ENCODE measurements around the gene TRABD2B.

Gene TRABD2B

DNA sequence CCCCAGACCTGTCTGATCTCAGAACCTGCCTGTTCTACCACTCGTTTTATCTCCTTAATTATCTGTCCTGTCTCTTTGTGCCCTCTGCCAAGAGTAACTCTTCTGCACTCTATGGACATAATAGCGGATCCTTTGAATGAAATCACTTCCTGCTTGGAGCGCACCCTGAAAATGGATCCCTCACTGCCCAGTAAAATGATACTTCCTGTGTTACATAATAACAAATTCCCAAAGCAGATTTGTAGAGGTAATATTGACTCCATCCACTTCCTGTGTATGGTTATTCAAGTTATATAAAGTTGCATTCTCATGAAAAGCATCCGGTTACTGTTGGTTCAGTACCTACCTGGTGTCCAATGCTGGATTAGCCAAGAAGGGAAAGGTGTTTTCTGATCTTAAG lies 246.0 kb downstream of the TRABD2B start:
- in situ Hi-C loops (cut with HindIII; ENCODE audit: low pct_unique_long_range_greater_than_20kb, low sequenced_read_pairs): no loop called here
- peak in 1 of 2 experiments; percentile 22 for DNase-seq (ENCODE audit: low read depth in 1 of 2, low spot score in 1 of 2)
- TF ChIP-seq JUND (IDR thresholded peaks at IDR 0.05; ENCODE audit: low read depth): no peak

DNA sequence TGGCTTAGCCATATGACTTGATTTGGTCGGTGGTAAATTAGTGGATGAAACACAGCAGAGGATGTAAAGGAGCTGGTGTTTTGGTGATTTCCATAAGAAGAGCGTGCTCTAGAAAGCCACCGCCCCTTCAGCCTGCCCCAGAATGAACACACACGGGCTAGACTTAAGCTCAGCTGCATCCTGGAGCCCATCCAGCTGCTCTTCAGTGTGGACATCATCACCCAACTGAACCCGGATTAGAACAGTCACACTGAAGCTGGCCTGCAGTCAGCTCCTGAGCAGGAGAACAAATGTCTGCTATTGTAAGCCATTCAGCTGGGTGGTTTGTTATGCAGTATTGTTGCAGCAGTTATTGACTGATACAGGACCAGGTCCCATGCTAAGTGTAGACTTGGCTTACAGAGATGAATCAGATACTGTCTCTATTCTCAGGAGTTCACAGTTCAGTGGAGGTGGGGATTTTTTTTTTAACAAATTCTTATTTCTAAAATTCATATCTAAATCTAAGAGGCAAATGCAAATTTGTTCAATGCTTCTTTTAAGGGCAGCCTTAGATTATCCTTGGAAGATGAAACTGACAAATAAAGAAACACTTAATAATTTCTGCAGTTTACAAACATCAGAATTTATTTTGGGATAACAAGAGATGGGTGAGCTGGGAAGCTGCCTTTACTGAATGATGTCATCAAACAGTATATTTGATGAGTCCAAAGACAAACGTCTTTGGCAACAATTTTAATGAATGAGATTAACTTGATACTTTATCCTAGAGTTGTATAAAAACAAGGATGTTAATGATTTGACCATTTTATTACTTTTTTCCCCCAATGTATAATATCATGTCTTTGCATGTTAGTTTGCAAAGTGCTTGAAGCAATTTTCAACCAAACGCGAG lies 251.2 kb downstream of the TRABD2B start:
- in situ Hi-C loops (cut with HindIII; ENCODE audit: low pct_unique_long_range_greater_than_20kb, low sequenced_read_pairs): no loop called here
- DNase-seq (ENCODE audit: low read depth in 1 of 2, low spot score in 1 of 2): peak in 1 of 2 experiments; percentile 13
- no peak for TF ChIP-seq JUND (IDR thresholded peaks at IDR 0.05; ENCODE audit: low read depth)

DNA sequence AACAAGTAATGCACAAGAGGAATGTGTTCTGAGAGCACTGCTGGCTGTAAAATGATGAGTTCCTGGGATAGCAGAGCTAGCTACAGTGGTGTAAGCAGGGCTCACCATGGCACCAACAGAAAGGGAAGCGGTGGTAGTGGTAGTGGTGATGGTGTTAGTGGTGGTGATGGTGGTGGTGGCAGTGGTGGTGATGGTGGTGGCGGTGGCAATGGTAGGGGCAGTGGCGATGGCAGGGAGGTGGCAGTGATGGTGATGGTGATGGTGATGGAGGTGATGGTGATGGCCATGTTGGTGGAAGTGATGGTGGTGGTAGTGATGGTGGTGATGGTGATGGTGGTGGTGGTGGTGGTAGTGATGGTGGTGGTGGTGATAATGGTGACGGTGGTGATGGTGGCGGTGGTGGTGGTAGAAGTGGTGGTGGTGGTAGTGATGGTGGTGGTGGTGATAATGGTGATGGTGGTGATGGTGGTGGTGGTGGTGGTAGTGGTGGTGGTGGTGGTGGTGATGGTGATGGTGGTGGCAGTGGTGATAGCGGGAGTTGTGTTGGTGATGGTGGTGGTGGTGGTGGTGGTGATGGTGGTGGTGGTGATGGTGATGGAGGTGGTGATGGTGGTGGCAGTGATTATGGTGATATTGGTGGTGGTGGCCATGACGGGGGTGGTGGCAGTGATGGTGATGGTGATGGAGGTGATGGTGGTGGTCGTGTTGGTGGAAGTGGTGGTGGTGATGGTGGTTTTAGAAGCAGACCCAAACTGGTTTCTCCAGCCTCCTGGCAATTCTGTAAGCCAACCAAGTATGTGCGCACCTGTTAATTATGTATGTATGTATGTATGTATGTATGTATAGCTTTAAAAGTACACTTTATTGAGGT lies 254.1 kb downstream of the TRABD2B start:
- in situ Hi-C loops (cut with HindIII; ENCODE audit: low pct_unique_long_range_greater_than_20kb, low sequenced_read_pairs): no loop called here
- no peak for TF ChIP-seq JUND (IDR thresholded peaks at IDR 0.05; ENCODE audit: low read depth)
- DNase-seq (ENCODE audit: low read depth in 1 of 2, low spot score in 1 of 2): no peak

DNA sequence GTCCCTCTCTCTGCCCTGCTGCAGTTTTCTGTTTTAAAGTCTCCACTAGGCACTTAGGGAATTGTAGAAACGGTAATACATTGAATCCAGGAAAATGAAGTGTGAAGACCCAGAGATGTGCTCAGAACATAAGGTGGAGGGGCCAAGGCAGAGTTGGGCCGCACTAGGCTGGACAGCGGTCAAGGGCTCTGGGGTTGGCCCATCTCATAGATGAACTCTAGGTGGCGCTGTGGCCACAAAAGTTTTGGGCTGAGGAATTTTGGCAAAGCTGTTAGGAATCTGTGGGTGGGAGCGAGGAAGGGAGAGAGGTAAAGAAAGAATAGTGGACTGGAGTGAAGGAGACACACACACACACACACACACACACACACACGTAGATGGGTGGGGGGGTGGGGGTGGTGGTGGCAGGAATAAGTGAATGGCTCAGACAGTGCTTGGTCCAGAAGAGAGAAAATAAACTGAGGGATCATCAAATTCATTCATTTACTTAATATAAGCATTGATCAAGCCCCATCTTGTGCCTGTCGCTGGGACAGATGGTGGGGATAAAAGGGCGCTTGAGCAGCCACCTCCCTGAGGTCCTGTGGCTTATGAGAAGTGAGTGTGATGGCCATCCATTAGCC lies 258.5 kb downstream of the TRABD2B start:
- peak in 1 of 2 experiments; percentile 69 for DNase-seq (ENCODE audit: low read depth in 1 of 2, low spot score in 1 of 2)
- TF ChIP-seq JUND (IDR thresholded peaks at IDR 0.05; ENCODE audit: low read depth): no peak
- in situ Hi-C loops (cut with HindIII; ENCODE audit: low pct_unique_long_range_greater_than_20kb, low sequenced_read_pairs): no loop called here

DNA sequence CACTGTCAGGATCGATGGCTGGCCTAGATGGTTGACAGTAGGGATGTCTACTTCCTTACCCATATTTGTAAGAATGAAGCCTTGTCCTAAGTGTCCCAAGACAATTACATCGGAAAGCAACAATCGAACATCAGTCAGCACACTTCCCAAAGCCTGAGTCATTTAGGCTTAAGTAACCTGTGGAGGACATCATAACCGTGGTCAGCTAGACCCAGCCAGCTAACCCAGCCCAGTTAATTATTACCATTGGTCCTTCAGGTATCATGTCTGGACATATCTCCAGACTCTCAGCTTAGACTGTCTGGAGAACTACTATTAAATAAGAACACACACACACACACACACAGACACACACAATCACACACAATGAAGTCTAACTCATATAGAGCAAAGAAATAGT lies 264.7 kb downstream of the TRABD2B start:
- in situ Hi-C loops (cut with HindIII; ENCODE audit: low pct_unique_long_range_greater_than_20kb, low sequenced_read_pairs): no loop called here
- DNase-seq (ENCODE audit: low read depth in 1 of 2, low spot score in 1 of 2): no peak
- no peak for TF ChIP-seq JUND (IDR thresholded peaks at IDR 0.05; ENCODE audit: low read depth)

DNA sequence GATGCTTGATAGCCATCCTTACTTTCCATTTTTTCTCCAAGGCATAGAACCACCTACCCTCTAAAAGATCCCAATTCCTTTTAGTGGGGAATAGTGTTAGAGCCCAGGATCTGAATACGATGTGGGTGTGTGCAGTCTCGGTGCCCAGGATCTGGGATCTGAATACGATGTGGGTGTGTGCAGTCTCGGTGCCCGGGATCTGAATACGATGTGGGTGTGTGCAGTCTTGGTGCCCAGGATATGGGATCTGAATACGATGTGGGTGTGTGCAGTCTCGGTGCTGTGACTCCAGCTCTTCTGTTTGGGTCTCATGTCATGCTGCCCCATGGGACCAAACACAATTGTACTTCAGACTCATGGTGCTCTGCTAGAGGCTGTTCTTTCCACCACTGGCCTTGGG lies 265.5 kb downstream of the TRABD2B start:
- no peak for TF ChIP-seq JUND (IDR thresholded peaks at IDR 0.05; ENCODE audit: low read depth)
- no peak for DNase-seq (ENCODE audit: low read depth in 1 of 2, low spot score in 1 of 2)
- in situ Hi-C loops (cut with HindIII; ENCODE audit: low pct_unique_long_range_greater_than_20kb, low sequenced_read_pairs): no loop called here

DNA sequence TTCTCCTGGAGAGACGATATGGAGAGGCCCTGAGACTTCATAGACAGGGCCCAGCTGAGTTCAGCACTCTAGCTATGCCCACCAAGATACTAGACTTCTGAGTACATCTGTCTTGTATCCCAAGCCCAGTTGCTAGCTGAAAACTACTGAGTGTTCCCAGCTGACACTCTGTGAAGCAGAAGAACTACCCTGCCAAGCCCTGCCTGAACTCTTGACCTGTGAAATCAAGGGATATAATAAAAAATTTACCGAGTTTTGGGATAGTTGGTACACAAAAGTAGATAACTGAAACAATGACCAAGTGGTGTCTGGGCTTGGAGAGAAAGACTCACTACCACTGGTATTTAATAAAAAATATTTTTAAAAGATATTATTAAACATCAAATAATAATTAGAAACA lies 267.5 kb downstream of the TRABD2B start:
- in situ Hi-C loops (cut with HindIII; ENCODE audit: low pct_unique_long_range_greater_than_20kb, low sequenced_read_pairs): no loop called here
- DNase-seq (ENCODE audit: low read depth in 1 of 2, low spot score in 1 of 2): no peak
- TF ChIP-seq JUND (IDR thresholded peaks at IDR 0.05; ENCODE audit: low read depth): no peak

DNA sequence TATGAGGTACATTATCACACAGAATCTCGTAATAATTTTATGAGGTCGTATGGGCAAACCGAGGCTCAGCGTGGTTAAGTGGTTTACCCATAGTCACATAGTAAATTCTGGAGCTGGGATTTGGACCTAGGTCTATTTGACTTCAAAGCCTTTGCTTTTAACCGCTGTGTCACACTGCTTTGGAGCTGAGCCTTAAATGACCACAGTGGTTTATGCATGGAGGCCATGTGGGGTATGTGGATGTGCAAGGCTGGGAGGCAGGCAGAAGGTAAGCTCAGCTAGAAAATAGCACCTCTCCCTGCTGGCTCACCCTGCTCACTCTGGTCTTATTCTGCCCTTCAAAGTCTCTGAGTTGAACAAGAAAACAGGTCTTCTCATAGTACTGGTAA lies 269.5 kb downstream of the TRABD2B start:
- no peak for TF ChIP-seq JUND (IDR thresholded peaks at IDR 0.05; ENCODE audit: low read depth)
- in situ Hi-C loops (cut with HindIII; ENCODE audit: low pct_unique_long_range_greater_than_20kb, low sequenced_read_pairs): no loop called here
- no peak for DNase-seq (ENCODE audit: low read depth in 1 of 2, low spot score in 1 of 2)

DNA sequence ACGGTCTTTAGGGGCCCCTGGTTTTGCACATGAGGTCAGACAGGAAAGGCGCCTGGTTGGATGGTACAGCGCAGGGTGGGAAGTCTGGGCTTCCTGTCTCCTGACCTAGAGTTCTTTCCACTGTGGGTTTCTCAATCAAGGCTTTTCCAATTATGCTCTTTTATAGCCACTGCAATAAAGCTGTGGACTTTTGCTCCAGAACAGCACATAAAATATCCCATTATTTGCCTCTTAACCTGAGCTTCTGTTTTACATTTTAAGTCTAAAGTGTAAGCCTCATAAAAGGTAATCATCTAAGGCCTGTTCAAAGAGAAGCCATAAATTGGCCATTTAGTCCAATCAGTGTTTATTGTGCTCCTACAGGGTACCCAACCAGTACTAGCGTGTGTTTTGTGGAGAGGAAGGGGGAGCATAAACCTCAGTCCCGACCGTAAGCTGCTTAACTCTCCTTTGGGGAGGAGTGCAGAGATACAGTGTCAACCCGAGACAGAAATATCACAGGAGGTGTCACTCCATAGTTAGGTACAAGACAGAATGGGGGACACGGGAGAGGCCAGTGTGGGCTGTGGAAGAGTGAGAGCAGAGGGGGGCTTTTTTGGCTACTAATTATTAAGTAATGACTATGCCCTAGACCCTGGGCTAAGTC lies 270.0 kb downstream of the TRABD2B start:
- no peak for DNase-seq (ENCODE audit: low read depth in 1 of 2, low spot score in 1 of 2)
- in situ Hi-C loops (cut with HindIII; ENCODE audit: low pct_unique_long_range_greater_than_20kb, low sequenced_read_pairs): no loop called here
- no peak for TF ChIP-seq JUND (IDR thresholded peaks at IDR 0.05; ENCODE audit: low read depth)

DNA sequence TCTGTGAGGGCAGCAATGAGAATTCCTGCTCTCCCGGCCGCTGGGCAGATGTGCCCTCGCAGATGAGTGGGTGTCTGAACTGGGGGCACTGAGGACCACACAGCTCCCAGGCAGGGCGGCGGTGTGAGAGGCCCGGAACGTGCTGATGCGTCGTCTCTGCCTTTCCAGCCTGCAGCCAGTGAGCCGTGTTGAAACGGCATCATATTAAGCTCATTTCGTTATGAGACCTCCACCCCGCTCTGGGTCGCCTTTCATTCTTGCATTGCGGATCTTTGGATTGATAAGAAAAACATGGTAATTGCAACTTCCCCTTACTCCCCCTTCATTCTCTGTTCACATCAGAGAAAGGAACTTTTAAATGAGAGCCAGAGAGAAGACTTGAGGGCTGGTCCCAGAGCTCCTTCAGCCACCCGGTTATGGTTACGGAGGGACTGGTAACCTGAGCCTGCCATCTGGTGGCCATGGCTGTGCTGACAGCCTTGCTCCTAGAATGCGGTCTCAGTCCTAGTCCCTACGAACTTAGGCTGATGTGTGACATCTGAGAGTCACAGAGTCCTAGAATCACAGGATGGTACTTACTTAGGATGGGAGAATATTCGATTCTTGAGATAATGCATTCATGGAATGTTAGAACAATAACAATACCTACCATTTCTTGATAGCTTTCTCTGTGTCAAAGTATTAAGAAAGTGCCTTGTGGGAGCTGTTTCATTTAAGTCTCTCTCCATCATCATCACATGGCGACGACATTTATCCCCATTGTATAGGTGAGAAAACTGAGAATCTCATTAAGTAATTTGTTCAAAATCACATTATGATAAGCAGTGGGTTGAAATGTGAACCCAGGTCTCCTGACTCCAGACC lies 271.0 kb downstream of the TRABD2B start:
- TF ChIP-seq JUND (IDR thresholded peaks at IDR 0.05; ENCODE audit: low read depth): no peak
- peak; percentile 75 to 82 for DNase-seq (ENCODE audit: low read depth in 1 of 2, low spot score in 1 of 2)
- in situ Hi-C loops (cut with HindIII; ENCODE audit: low pct_unique_long_range_greater_than_20kb, low sequenced_read_pairs): no loop called here

DNA sequence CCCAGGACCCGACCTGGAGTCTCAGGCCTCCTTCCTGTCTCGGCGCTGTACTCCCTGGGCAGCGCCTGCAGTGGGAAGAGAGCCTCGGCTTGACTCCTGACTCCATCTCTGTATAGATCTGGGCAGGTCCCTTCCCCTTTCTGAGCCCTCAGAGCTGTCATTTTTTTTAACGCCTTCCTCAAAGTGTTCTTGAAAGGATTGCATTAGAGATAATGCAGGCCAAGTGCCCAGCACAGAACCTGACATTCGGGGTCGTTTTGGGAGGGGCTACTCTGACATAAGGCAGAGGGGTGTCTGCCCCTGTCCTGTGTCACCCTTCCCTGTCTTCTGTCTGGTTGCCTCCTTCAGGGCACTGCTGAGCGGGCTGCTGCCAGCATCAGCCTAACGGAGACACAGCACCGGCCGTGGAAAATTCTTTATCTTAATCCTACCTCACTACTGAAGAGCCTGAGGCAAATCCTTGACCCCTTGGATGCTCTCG lies 271.6 kb downstream of the TRABD2B start:
- in situ Hi-C loops (cut with HindIII; ENCODE audit: low pct_unique_long_range_greater_than_20kb, low sequenced_read_pairs): no loop called here
- no peak for DNase-seq (ENCODE audit: low read depth in 1 of 2, low spot score in 1 of 2)
- TF ChIP-seq JUND (IDR thresholded peaks at IDR 0.05; ENCODE audit: low read depth): no peak
